Stimulated activated CD8-positive, alpha-beta memory T cell treated with anti-CD3 and anti-CD28 coated beads, Interleukin-2, amount 100 ng/mL, for 1 hour (primary cell): ENCODE data around the gene IDH2.
"Not testable (repeated sequence)": the region's sequence is repeated elsewhere in the genome, so short reads cannot be mapped to it uniquely, and the experiment has no call there.

ENCODE experiments used
- DNase-seq, 2 donors: peaks; one replicate each; pipeline ENCODE4 v3.0.0-alpha.2; 2020; ENCODE audit warnings: low read depth in 2 of 2

IDH2 gene

DNA sequence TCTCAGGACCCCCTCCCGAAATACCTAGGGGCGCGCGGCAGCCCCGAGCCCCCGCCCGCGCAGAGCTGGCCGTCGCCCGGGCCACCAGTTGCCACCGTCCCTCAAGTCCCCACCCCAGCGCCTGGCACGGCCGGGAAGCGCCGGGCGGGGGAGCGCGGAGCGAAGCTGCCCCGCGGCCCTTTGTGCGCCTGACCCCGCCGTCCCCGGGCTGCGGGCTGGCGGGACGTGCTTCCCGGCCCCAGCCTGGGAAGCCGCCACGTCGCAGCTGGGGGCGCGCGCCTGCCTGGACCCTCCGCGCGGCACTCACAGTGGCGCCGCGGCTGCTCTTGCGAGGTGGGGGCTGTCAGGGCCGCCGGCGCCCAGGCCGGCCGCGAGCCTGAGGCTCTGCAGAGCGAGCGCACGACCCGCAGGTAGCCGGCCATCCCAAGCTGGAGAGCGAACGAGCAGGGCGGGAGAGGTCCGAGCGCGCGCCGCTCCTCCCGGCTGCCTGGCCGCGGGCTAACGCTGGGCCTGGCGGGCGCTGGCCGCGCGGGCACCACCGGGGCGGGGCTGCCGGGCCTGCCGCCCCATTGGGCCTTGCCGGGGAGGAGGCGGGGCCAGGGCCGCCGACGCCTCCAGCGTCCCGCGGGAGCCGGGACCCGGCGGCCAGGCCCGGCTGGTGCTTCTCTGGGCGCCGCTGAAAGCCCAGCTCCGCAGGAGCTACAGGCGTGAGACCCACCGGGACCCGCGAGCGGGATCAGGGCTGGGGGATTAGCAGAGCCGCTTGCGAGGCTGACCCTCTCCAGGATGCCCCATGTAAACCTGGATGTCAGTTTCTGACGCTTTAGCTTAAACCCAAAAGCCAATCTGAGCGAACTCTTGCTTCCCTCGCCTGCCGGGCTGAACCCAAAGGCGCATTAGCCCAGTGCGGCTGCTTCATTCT is at the start of gene IDH2:
Gene IDH2, minus strand, starts transcription at position 500 of the 922 bp plus-strand sequence. Its CDS starts 78 bp downstream, at position 422.
- DNase-seq = peak; percentile 42 to 56

DNA sequence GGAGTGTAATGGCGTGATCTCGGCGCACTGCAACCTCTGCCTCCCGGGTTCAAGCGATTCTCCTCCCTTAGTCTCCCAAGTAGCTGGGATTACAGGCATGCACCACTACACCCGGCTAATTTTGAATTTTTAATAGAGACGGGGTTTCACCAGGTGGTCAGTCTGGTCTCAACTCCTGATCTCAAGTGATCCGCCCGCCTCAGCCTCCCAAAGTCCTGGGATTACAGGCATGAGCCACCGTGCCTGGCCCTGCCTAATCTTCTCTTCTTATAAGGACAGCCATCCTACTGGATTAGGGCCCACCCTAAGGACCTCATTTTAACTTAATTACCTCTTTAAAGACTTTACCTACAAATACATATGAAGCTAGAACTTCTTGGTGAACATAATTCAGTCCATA is 48.3 kb upstream of the IDH2 start:
- DNase-seq = not testable (repeated sequence)

- DNase-seq = no peak
Measured at GRCh38 chr15:90149609-90150340, 47.5 kb upstream of the IDH2 start.

DNA sequence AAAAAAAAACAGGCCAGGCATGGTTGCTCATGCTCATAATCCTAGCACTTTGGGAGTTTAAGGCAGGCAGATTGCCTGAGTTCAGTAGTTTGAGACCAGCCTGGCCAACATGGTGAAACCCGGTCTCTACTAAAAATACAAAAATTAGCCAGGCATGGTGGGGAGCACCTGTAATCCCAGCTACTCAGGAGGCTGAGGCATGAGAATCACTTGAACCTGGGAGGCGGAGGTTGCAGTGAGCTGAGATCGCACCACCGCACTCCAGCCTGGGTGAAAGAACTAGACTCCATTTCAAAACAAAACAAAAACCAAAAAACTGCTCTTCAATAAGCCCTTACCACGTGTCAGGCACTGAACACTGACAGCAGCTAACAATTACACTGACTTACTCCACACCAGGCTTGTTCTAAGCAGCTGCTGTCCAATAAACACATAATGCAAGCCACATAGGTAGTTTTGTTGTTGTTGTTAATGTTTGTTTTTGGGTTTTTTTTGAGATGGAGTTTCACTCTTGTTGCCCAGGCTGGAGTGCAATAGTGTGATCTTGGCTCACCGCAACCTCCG is 44.0 kb upstream of the IDH2 start:
- not testable (repeated sequence) for DNase-seq

DNA sequence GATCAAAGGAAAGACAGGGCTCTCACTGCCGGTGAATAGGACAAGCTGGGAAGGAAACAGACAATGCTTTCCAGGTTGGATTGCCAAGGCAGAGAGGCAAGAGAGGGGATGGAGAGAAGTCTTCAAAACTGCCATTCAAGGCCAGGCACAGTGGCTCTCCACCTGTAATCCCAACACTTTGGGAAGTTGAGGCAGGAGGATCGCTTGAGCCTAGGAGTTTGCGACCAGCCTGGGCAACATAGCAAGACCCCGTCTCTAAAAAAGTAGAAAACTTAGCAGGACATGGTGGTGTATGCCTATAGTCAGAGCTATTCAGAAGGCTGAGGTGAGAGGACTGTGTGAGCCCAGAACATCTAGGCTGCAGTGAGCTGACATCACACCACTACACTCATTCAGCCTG is 43.5 kb upstream of the IDH2 start:
- DNase-seq = no peak

DNA sequence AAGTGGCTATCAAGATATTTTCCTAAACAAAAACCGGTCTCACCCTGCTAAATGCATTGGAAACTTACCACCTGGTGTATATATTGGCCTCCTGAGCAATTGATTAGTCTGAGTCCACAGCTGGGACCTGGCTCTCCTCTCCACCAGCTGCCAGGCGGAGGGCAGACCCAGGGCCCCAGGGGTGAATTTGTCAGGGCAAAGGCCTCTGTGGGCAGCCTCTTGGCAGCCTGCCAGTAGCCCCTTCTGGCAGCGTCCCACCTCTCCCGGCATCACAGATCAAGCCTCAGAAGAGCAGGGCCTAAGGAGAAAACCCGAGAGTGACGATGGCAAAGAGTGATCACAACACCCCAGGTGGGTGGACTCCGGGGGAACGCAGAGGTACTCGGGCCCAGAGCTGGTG is 43.0 kb upstream of the IDH2 start:
- DNase-seq = no peak

GRCh38 chr15:90143166-90143655 is 40.9 kb upstream of the IDH2 start:
- peak; percentile 3 to 34 for DNase-seq

GRCh38 chr15:90142216-90143165 is 40.2 kb upstream of the IDH2 start:
- peak in 1 of 2 donors; percentile 21 for DNase-seq

GRCh38 chr15:90141646-90142045 is 39.4 kb upstream of the IDH2 start:
- DNase-seq = no peak

- DNase-seq = not testable (repeated sequence)
Measured at GRCh38 chr15:90139549-90139948, 37.3 kb upstream of the IDH2 start.

GRCh38 chr15:90138071-90138833 is 36.0 kb upstream of the IDH2 start:
- DNase-seq = no peak

GRCh38 chr15:90132437-90132836 is 30.2 kb upstream of the IDH2 start:
- DNase-seq = no peak

GRCh38 chr15:90131848-90132247 is 29.6 kb upstream of the IDH2 start:
- no peak for DNase-seq

DNA sequence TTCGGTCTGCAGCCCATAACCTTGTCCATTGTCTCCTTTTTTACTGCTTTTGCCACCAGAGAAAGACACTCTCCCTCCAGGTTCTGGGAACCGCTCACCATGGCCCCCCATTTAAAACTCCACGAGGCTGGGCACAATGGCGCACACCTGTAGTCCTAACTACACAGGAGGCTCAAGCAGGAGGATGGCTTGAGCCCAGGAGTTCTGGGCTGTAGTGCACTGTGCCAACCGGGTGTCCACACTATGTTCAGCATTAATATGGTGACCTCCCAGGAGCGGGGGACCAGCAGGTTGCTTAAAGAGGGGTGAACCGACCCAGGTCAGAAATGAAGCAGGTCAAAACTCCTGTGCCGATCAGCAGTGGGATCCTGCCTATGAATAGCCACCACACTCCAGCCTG is 28.0 kb upstream of the IDH2 start:
- no peak for DNase-seq

DNA sequence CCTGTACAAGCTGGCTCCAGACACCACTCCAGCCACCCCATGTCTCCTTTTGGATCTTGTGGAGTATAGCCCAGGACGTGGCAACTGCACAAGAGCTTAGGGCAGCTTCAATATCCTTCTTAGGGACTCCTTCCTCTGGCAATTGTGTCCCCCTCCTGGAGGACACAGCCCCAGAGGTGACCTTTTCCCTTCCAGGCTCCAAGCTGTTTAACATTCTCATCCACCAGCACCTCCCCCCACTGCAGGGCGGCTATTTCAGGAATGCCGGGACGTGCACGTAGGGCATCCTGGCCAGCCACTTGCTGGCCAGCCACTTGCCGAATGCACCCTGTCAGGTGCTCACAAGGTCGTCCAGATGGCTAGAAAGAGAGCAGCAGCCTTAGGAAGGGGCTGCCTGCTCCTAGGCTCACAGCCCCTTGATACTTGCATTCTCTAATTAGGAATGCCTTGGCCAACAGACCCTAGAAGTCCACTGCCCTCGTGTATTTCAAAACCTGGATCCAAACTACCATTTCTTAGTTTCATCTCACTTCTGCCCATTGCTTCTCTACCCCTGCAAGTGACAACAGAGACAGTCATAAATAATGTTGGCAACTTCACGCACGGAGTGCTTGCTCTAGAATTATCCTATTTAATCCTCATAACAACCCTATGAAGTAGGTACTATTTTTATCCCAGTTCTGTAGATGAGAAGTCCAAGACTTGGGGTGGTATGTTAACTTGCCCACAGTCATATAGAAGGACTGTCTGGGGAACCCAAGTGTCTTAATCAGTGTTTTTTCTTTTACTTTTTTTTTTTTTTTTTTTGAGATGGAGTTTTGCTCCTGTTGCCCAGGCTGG is 24.5 kb upstream of the IDH2 start:
- no peak for DNase-seq

GRCh38 chr15:90126022-90126421 is 23.8 kb upstream of the IDH2 start:
- DNase-seq = no peak

DNA sequence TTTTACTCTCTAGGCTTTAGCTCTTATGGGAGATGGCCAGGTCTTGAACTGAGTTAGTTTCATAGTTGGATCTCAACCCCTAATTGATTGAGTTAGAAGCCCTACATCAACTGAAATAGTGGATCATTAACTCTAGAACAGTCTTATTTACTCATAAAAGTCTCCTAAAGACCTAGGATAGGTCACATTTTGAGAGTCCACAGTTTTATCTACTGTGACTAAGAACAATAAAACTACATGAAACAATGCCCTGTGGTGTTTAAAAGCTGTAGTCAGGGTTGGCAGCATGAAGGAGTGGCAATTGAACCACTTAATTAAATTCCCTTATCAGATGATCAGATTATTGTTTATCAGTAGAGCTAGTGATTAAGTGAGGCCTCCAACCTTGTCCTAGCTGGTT is 22.2 kb upstream of the IDH2 start:
- no peak for DNase-seq

GRCh38 chr15:90121086-90121485 is 18.8 kb upstream of the IDH2 start:
- DNase-seq = no peak

GRCh38 chr15:90119367-90119766 is 17.1 kb upstream of the IDH2 start:
- no peak for DNase-seq

DNA sequence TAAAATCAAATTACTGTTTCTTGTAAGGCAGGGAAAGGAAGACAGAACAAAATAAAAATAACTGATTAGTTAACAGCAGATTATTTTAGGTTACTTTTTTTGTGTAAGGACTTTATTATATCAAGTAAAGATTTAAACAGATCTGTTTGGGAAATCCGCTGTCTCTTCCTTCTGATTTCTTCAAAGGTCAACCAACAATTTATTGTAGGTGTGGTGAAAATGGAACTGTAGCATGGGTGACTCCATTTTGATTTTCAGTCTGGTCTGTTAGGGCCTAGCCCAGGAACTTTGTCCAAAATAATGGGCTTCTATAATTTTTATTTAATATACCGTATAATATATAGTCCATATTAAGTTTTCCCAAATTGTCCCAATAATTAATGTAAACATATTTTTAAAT is 13.5 kb upstream of the IDH2 start:
- no peak for DNase-seq
